Right renal pelvis (tissue), 4 donors: Measurements from ENCODE around the gene OTOA. TPM values are rescaled to one million over a fixed set of nuclear protein-coding genes. Genes with fewer than 3 reads are reported as not detected.
"Not testable (repeated sequence)": the region's sequence is repeated elsewhere in the genome, so short reads cannot be mapped to it uniquely, and the experiment has no call there.

Experiments
- DNase-seq, 4 donors: peaks; one replicate each; pipeline ENCODE4 v3.0.0-alpha.2; 2013; ENCODE audit warnings: low read depth in 4 of 4, low spot score in 3 of 4, missing footprints in 1 of 4
- polyA plus RNA-seq, 4 donors: library from polyadenylated mRNA; unstranded; fragments of 120-200 nt; gene quantifications; one replicate each; pipeline ENCODE4 v1.2.1, GENCODE V29; 2013; ENCODE audit not compliant: insufficient read length in 4 of 4

The OTOA gene
- polyA plus RNA-seq, 4 donors: 0.07 to 0.17 (median 0.10) TPM; not detected in 1

DNA sequence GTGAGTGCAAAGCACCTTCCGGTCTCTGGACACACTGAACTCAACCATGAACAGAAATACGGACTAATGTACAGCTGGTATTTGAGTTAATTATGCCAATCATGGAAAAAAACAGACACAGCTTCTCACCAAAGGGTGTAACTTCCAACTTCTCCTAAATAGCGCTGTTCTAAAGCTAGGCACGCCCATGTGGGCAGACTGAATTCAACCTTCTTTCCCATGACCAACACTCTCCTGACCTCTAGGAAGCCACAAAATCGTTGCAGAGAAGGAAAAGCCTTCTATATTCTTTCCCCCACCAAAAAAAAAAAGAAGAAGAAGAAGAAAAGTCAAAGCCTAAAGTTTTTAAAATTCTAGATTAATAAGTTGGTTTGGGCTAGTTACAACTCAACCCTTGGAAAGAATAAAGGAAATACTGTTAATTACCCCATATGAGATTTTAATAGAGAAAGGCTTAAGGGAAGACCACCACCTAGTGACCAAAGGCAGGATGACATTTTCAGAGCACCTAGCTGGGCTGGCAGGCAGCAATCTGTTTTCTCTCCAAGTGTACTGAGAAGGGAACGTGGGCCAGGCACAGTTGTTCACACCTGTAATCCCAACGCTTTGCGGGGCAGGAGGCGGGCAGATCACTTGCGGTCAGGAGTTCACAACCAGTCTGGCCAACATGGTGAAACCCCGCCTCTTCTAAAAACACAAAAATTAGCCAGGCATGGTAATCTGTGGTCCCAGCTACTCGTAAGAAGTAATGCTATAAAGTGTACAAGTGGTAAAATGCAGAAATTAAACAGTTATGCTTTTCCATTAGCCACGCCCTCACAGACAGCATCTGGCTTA is 138.0 kb downstream of the OTOA start:
- DNase-seq: not testable (repeated sequence)

DNA sequence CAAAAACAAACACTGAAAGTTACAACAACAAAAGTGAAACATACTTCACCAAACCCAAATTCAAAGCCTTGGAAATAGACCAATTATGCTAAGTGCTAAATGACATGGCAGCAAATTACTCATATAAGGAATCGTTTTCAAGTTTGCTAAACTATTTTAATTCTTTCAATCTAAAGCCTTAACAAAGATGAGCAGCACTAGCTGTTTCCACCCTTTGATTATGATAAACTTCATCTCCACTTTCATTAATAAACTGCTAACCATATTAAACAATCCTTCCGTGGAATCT is 138.6 kb downstream of the OTOA start:
- not testable (repeated sequence) for DNase-seq

Other genes starting within 250 kb of the OTOA start
- gene METTL9, start 64.4 kb upstream of the OTOA start, polyA plus RNA-seq: 100 to 1,000 TPM; 253 to 296 (median 276) TPM
- gene IGSF6, start 11.4 kb upstream of the OTOA start, polyA plus RNA-seq: 1 to 10 TPM; 1.8 to 5.8 (median 2.7) TPM
- gene NPIPB4, start 193.8 kb downstream of the OTOA start, polyA plus RNA-seq: 10 to 100 TPM; 47.7 to 73.1 (median 53.4) TPM